Activated CD4-positive, alpha-beta T cell treated with anti-CD3 and anti-CD28 coated beads, Interleukin-2, amount 50 U/mL, for 4 hours (primary cell): Measurements from ENCODE around the gene HECA.
"Not testable (repeated sequence)": the region's sequence is repeated elsewhere in the genome, so short reads cannot be mapped to it uniquely, and the experiment has no call there.

Source experiments
- DNase-seq, 2 experiments: peaks; one replicate each; pipeline ENCODE4 v3.0.0-alpha.2; 2020

Gene HECA

GRCh38 chr6:139135578-139136545 lies 982 bp downstream of the HECA start:
- DNase-seq, result peak; percentile 33 to 42

GRCh38 chr6:139137706-139138105 lies 2.8 kb downstream of the HECA start:
- DNase-seq, result no peak

DNA sequence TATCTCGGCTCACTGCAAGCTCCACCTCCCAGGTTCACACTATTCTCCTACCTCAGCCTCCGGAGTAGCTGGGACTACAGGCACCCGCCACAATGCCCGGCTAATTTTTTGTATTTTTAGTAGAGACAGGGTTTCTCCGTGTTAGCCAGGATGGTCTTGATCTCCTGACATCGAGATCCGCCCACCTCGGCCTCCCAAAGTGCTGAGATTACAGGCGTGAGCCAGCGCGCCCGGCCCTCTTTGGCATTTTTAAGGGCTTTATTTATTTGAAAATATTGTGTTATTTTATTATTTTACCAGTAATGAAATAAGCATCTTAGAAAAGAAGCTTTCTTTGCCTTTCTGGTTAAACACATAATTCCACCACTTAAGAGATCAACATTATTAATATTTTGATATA lies 6.0 kb downstream of the HECA start:
- not testable (repeated sequence) for DNase-seq

DNA sequence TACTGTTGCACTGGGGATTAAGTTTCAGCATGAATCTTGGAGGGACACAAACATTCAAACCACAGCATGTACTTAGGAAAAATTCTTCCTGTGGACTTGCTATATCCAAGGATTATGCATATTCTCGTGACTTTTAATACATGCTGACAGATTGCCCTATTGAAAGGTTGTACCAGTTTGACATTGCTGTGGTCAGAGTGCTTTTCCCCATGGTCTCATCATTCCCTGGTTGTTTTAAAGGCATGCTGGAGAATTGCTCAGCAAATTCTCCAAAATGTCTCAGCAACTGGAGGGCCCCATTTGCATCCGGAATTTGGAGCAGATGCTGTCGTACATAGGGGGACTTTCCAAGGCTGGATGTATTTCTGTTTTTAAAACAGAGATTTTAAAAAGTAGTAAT lies 7.4 kb downstream of the HECA start:
- DNase-seq, result no peak

DNA sequence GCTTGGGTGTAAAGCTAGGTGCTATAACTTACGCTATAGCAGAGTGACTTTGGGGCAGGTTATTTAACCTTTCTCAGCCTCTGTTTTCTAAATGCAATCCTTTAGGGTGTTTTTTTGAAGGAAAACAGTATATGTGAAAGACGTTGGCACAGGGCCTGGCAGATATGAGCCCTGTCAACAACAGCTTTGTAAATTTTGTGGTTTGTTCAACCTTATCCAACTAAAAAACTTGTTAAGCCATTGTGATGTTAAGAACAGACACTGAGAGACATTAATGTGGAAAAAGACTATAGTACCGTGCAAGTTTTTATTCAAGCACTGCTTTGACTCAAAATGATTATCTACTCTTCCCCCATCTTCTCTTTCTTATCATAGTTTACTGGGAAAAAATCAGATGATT lies 8.2 kb downstream of the HECA start:
- no peak for DNase-seq

GRCh38 chr6:139144490-139145085 lies 9.7 kb downstream of the HECA start:
- DNase-seq, result no peak

GRCh38 chr6:139145661-139146060 lies 10.8 kb downstream of the HECA start:
- no peak for DNase-seq

- DNase-seq, result no peak
Measured at GRCh38 chr6:139146317-139146726, 11.4 kb downstream of the HECA start.

GRCh38 chr6:139147628-139148027 lies 12.7 kb downstream of the HECA start:
- no peak for DNase-seq

DNA sequence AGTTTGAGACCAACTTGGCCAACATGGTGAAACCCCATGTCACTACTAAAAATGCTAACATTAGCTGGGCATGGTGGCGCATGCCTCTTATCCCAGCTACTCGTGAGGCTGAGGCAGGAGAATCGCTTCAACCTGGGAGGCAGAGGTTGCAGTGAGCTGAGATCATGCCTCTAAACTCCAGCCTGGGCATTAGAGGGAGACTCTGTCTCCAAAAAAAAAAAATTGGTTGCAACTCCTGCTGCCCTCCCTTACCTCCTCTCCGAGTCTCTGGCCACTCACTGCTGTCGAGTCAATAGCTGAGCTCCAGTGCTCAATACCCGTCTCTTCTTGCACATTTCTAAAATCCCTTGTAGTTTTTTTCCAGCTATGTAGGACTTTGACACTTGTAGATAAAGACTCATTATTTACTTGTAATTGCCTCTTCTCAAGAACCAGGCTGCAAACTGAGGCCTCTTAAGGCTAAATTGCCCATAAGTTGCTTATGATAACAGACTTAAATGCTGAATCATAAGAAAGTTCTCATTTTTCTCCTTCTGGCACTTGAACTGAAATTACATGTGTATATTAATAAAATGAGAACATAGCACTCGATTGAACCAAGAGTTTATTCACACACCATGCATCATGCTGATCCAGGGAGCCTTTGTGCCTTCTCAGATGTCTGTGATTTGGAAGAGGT lies 13.8 kb downstream of the HECA start:
- DNase-seq, result no peak

GRCh38 chr6:139149383-139149782 lies 14.5 kb downstream of the HECA start:
- DNase-seq, result no peak

DNA sequence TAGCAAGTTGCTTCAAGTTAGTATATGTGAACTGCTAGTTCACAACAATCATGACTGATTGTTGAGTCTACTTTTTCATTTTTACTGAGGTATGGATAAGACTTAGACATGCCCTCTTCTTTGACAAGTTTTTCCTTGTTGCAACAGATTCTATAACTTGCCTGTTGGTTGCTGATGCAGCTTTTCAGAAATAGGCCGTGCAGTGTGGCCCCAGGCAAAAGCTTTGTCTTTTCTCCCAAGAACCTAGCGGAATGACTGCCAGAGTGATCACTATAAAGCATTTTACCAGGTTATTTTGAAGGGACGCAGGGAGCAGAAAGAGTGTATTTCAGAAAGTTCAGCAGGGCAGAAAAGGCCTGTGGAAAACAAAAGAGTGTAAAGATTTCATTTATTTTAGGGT lies 16.0 kb downstream of the HECA start:
- no peak for DNase-seq

GRCh38 chr6:139151425-139152087 lies 16.7 kb downstream of the HECA start:
- DNase-seq, result no peak

GRCh38 chr6:139152088-139152891 lies 17.4 kb downstream of the HECA start:
- DNase-seq, result no peak

DNA sequence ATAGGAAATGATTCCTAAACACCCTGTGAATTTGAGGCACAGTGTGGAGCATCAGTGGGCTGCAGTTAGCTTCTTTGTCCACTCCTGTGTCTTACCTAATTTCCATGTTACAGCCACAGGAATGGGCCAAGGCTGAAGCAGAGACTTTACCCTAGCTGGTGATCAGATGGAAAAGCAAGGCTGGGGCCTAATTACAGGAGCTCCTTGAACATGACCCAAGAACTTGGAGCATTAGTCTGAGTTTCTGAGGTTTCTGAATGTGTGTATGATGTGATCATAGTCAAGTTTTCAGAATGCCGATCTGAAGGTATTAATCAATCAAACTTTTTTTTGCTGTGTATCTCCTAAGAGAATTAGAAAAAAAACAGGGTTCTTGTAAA lies 18.0 kb downstream of the HECA start:
- DNase-seq, result no peak

GRCh38 chr6:139153855-139154254 lies 19.0 kb downstream of the HECA start:
- no peak for DNase-seq

DNA sequence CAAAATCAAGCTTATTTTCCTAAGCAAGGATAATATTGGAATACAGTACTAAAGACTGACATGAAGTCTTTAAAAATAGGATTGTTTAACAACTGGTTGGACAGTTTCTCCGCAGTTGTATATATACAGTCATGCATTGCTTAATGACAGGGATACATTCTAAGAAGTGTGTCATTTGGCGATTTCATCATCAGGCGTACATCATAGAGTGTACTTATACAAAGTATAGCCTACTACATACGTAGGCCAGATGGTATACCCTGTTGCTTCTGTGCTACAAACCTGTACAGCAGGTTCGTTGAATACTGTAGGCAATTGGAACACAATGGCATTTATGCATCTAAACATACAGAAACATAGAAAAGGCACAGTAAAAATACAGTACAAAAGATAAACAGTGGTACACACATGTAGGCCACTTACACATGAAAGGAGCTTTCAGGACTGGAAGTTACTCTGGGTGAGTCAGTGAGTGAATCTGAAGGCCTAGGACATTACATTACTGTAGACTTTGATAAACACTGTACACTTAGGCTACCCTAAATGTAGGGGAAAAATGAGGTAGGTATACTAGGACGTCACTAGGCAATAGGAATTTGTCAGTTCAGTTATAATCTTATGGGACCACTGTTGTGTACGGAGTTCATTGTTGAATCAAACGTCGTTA lies 20.1 kb downstream of the HECA start:
- no peak for DNase-seq

- DNase-seq, result no peak
Measured at GRCh38 chr6:139156102-139156501, 21.2 kb downstream of the HECA start.

GRCh38 chr6:139156551-139156950 lies 21.7 kb downstream of the HECA start:
- no peak for DNase-seq

DNA sequence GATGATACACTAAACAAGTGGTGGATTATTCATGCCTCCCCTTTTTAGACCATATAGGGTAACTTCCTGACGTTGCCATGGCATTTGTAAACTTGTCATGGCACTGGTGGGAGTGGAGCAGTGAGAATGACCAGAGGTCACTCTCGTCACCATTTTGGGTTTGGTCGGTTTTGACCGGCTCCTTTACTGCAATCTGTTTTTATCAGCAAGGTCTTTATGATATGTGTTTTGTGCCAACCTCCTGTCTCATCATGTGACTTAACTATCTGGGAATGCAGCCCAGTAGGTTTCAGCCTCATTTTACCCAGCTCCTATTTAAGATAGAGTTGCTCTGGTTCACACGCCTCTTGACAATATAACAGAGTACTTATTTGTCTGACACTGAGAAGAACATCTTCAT lies 22.2 kb downstream of the HECA start:
- not testable (repeated sequence) for DNase-seq

DNA sequence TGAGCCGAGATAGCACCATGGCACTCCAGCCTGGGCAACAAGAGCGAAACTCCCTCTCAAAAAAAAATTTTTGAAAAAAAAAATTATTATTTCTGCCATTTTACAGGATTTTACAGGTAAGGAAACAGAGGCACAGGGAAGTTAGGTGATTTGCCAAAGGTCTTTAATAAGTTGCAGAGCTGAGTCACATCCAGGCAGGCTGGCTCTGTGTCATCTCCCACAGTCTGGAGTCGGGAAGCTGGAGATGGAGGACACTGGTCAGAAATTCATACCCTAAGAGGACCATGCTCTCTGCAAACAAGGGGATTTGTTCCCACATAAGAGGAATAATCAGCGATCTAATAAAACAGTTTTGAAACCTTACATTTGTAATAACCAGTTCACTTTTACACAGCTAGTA lies 24.1 kb downstream of the HECA start:
- no peak for DNase-seq

GRCh38 chr6:139161169-139161568 lies 26.3 kb downstream of the HECA start:
- DNase-seq, result peak; percentile 50 to 54
